Smooth muscle cell (in vitro differentiated cells): ENCODE results near the gene MDP1. TPM values are rescaled to one million over a fixed set of nuclear protein-coding genes. Genes with fewer than 3 reads are reported as not detected.
A peak's percentile ranks its signal among the peaks of the same experiment; 100 is the strongest.

Experiments
- DNase-seq: peaks from one replicate; lab custom pipeline; 2025; ENCODE audit not compliant: unreplicated experiment; lab: John Stamatoyannopoulos, UW
- H2AFZ ChIP-seq: fragments of 200-600 bp; sonication (generic); 2 replicates; pipeline ENCODE4 v1.6.0; 2016; ENCODE audit warnings: antibody characterized with exemption, low read depth, mild to moderate bottlenecking
- H3F3A ChIP-seq: fragments of 200-600 bp; sonication (generic); 2 replicates; pipeline ENCODE4 v1.6.0; 2017; ENCODE audit warnings: antibody characterized with exemption, low read depth
- H3K27ac ChIP-seq: fragments of 200-600 bp; sonication (generic); 2 replicates; pipeline ENCODE4 v1.5.1; 2016; ENCODE audit warnings: low read depth, mild to moderate bottlenecking
- H3K27me3 ChIP-seq: fragments of 200-600 bp; sonication (generic); 2 replicates; pipeline ENCODE4 v1.6.1; 2016; ENCODE audit warnings: low read depth, mild to moderate bottlenecking
- H3K36me3 ChIP-seq: fragments of 200-600 bp; sonication (generic); 2 replicates; pipeline ENCODE4 v1.5.1; 2016; ENCODE audit warnings: low read depth
- H3K4me1 ChIP-seq: fragments of 200-600 bp; sonication (generic); 2 replicates; pipeline ENCODE4 v1.5.1; 2016; ENCODE audit warnings: low read depth
- H3K4me2 ChIP-seq: fragments of 200-600 bp; sonication (generic); 2 replicates; pipeline ENCODE4 v1.6.0; 2016; ENCODE audit warnings: mild to moderate bottlenecking
- H3K4me3 ChIP-seq: fragments of 200-600 bp; sonication (generic); 2 replicates; pipeline ENCODE4 v1.5.1; 2016; ENCODE audit warnings: mild to moderate bottlenecking
- H3K79me2 ChIP-seq: fragments of 200-600 bp; sonication (generic); 2 replicates; pipeline ENCODE4 v1.6.0; 2016; ENCODE audit warnings: low read depth, mild to moderate bottlenecking
- H3K9ac ChIP-seq: fragments of 200-600 bp; sonication (generic); 2 replicates; pipeline ENCODE4 v1.6.0; 2016; ENCODE audit warnings: low read depth
- H3K9me3 ChIP-seq: fragments of 200-600 bp; sonication (generic); replicated peaks from 2 replicates; pipeline ENCODE4 v1.5.1; 2016; ENCODE audit warnings: low read depth
- H4K20me1 ChIP-seq: fragments of 200-600 bp; sonication (generic); 2 replicates; pipeline ENCODE4 v1.6.0; 2016; ENCODE audit warnings: low read depth
- WGBS: methylation state at CpG from one replicate; pipeline ENCODE4 v1.1.7; 2016; ENCODE audit warnings: low lambda C conversion rate; 5-methylcytosine and 5-hydroxymethylcytosine counted together
- polyA plus RNA-seq: library from polyadenylated mRNA; unstranded; fragments of >200 nt; fragmentation: Nextera tagmentation; extraction: Ambion mirVana; gene quantifications from 2 replicates; pipeline ENCODE4 v1.2.1, GENCODE V29; 2016
- total RNA-seq: library from RNA; depleted of rRNA; stranded (reverse); fragments of >200 nt; gene quantifications from 2 replicates; pipeline ENCODE4 v1.2.3, GENCODE V29; 2014
- TF ChIP-seq, protein P1 (sequence below): fragments of 200-600 bp; sonication (generic); IDR thresholded peaks from 2 replicates; pipeline ENCODE4 v1.5.1; 2017; ENCODE audit warnings: borderline replicate concordance, mild to moderate bottlenecking, antibody characterized with exemption; ENCODE audit not compliant: insufficient read depth, poor library complexity, severe bottlenecking

Gene MDP1
- total and polyA plus RNA-seq, 2 experiments from 2014 or later = 31.0 to 42.3 TPM

- Histone ChIP-seq H3F3A (peaks cover 5% of the 10 kb centered on the region), H3K9ac (peak overlapping the region; percentile 92), H3K27me3 (no peaks in the 10 kb centered on the region), H3K4me2 (peak overlapping the region; percentile 94), H3K36me3 (no peaks in the 10 kb centered on the region), H3K4me1 (peaks cover 4% of the 10 kb centered on the region), H4K20me1 (peaks cover 24% of the 10 kb centered on the region), H3K9me3 (no peaks in the 10 kb centered on the region), H2AFZ (no peak overlapping the region), H3K4me3 (peak overlapping the region; percentile 73), H3K79me2 (peaks cover 30% of the 10 kb centered on the region), H3K27ac (peak overlapping the region; percentile 96)
- DNase-seq = no peak
- 49% methylated on average over 10 of the region's 10 CpGs for WGBS
- TF ChIP-seq, protein P1, sequence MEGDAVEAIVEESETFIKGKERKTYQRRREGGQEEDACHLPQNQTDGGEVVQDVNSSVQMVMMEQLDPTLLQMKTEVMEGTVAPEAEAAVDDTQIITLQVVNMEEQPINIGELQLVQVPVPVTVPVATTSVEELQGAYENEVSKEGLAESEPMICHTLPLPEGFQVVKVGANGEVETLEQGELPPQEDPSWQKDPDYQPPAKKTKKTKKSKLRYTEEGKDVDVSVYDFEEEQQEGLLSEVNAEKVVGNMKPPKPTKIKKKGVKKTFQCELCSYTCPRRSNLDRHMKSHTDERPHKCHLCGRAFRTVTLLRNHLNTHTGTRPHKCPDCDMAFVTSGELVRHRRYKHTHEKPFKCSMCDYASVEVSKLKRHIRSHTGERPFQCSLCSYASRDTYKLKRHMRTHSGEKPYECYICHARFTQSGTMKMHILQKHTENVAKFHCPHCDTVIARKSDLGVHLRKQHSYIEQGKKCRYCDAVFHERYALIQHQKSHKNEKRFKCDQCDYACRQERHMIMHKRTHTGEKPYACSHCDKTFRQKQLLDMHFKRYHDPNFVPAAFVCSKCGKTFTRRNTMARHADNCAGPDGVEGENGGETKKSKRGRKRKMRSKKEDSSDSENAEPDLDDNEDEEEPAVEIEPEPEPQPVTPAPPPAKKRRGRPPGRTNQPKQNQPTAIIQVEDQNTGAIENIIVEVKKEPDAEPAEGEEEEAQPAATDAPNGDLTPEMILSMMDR = no peak
These were observed 27.5 kb upstream of the MDP1 start for GRCh38 chr14:24243336-24243836.

DNA sequence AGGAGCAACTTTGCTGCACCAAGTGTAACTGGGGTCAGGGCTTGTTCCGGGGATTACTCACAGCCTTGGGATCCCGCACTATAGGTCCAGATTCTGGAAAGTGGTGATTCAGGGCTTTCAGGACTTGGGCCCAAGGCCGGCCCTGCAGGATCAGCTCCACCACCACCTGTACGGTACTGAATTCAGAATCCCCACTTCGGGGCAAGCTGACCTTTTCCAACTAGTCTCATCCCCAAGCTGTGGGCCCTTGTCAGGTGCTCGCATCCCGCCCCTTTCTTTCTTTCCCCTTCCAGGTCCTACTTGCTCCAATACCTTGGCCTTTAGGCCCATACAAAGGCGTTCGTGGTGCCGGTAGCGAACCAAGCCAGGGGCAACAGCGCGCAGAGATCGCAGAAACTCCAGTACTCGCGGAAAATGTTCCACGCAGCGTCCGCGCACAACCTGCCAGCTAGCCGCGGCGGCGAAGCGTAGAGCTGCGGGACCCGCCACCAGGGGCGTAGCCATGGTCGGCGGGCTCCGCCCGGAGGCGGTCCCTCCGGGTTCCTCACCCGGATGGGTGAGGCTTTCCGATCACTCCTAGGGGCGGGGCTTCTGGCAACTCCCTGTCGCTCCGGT, 26.1 kb upstream of the MDP1 start:
- Histone ChIP-seq H2AFZ (peak overlapping the region; percentile 64), H3K27me3 (no peaks in the 10 kb centered on the region), H3K4me3 (peak overlapping the region; percentile 73), H4K20me1 (peaks cover 24% of the 10 kb centered on the region), H3K4me1 (peaks cover 4% of the 10 kb centered on the region), H3F3A (peaks cover 18% of the 10 kb centered on the region), H3K79me2 (peaks cover 30% of the 10 kb centered on the region), H3K36me3 (no peaks in the 10 kb centered on the region), H3K4me2 (peak overlapping the region; percentile 94), H3K27ac (peak overlapping the region; percentile 96), H3K9ac (peak overlapping the region; percentile 92), H3K9me3 (no peaks in the 10 kb centered on the region)
- TF ChIP-seq, protein P1 = peak; percentile 44
- 3% methylated on average over 38 of the region's 39 CpGs for WGBS
- DNase-seq = no peak

DNA sequence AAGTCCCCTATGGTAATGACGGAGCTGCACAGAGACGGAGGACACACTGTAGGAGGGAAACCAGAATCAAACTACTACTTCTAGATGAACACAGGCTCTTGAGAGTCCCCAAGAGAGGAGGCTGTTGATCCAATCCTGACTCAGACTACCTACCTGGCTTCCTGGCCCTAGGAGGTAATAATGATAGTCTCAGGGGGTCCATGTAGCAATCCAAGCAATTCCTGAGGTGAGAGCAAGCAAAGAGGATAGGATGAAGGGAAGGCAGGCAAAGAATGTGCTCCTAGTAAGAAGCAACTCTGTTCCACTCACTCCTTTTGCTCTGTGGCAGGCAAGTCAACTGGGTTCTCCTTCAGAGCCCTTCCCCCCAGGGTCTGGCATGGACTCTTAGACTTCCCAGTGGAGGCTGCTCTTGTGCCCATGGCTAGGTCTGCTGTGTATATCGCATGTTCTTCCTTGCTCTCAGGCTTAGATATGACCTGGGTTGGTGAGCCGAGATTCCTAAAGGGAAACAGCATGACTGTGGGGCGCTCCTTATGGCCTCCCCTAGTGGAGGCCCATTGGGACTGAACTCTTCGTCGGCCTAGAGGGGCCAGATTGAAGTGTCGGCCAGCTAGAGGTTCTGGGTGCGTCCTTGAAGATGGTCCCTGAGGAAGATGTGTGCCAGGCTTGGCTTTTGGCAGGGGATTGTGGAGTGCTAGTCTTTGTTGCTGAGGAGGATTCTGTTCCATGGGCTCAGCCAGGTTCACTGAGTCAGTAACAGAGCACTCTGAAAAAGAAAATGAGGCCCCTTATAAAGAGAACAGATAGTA, 24.4 kb upstream of the MDP1 start:
- peak overlapping the region; percentile 94 for H3K4me2 ChIP-seq

More for the DNA sequence above, 24.4 kb upstream of the MDP1 start:
- Histone ChIP-seq H3K4me3 (no peak overlapping the region), H3K27ac (peak overlapping the region; percentile 96), H3F3A (peaks cover 28% of the 10 kb centered on the region), H3K9ac (no peak overlapping the region), H3K4me1 (peaks cover 4% of the 10 kb centered on the region), H3K36me3 (no peaks in the 10 kb centered on the region), H3K79me2 (peaks cover 34% of the 10 kb centered on the region), H3K27me3 (no peaks in the 10 kb centered on the region), H4K20me1 (peaks cover 24% of the 10 kb centered on the region), H3K9me3 (no peaks in the 10 kb centered on the region), H2AFZ (no peak overlapping the region)
- no peak for DNase-seq
- 95% methylated on average over 9 of the region's 9 CpGs for WGBS
- TF ChIP-seq, protein P1 = no peak
